ENCODE data around the gene CST3.

GRCh38 chr20:23667666-23668065 is 29.9 kb upstream of the CST3 start:
- TF ChIP-seq POLR2A (IDR thresholded peaks at IDR 0.05) (no peak), CTCF (IDR thresholded peaks at IDR 0.05) (no peak), POLR2AphosphoS5 (IDR thresholded peaks at IDR 0.05; ENCODE audit: insufficient read depth in 1 of 2, low read depth in 1 of 2) (no peak)

Data from vagina (tissue), 2 donors.